Cardiac septum (tissue), 1 donor: ENCODE results near the gene DPF1. TPM values are rescaled to one million over a fixed set of nuclear protein-coding genes. Genes with fewer than 3 reads are reported as not detected.
A peak's percentile ranks its signal among the peaks of the same experiment; 100 is the strongest.
"Not testable (repeated sequence)": the region's sequence is repeated elsewhere in the genome, so short reads cannot be mapped to it uniquely, and the experiment has no call there.

ENCODE experiments used
- DNase-seq: peaks from one replicate; pipeline ENCODE4 v3.0.0-alpha.2; 2020; ENCODE audit warnings: low spot score
- intact Hi-C: fragments of 100-400 bp; cut with DNase I; formaldehyde crosslinking; loops from one replicate; pipeline ENCODE4 v1.14.0; 2022
- long read RNA-seq: library from polyadenylated mRNA; unstranded; transcript quantifications from one replicate; pipeline ENCODE4 v2.0.0, GENCODE V29; 2021
- total RNA-seq: library from RNA; stranded (reverse); fragmentation: NEBNext Ultra II Directional; extraction: Animal tissue kit (Norgen Biotek cat#: 25700); gene quantifications from one replicate; pipeline ENCODE4 v1.2.1, GENCODE V29; 2021
- donor health status: DM: no; HTN: no; CAD: no.

DPF1 gene
- 0.51 TPM for total RNA-seq
- long read RNA-seq, partial matches to known transcripts, result 0 of 1 reads
- long read RNA-seq, other reads (novel, unspliced or antisense), result 0 of 1 reads

GRCh38 chr19:38224014-38224862, at the start of gene DPF1:
Gene DPF1 (minus strand): TSS chr19:38224222. CDS start chr19:38224142, 80 bp downstream.
- DNase-seq, result no peak
- intact Hi-C loops, result no loop called here

GRCh38 chr19:38273499-38273898, 49.5 kb upstream of the DPF1 start:
- intact Hi-C loops, result no loop called here
- no peak for DNase-seq

DNA sequence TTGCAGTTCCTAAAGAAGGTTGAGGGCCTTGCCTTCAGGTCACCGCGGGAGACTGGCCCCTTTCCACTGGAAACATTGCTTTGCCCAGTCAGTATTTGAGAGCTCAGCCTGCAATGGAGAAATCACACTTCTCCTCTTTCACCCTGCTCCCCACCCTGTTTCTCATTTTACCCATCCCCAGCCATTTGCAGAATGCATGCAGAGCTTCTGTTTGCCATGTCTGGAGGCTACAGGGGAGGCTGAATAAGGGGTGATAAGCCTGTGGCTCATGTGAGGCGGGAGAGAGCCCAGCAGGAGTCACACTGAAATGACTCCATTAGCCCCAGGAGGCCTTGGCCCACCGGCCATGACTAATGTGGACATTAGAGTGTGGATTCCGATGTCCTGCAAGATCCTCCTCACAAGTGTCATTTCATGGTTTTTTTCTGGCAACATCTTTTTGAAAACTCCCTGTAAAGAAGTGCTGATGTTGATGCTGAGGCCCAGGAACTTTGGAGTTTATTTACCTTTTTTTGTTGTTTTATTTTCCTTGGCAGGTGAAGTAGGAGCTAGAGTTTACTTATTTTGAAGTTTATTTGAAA, 46.7 kb upstream of the DPF1 start:
- no peak for DNase-seq
- intact Hi-C loops, result no loop called here

DNA sequence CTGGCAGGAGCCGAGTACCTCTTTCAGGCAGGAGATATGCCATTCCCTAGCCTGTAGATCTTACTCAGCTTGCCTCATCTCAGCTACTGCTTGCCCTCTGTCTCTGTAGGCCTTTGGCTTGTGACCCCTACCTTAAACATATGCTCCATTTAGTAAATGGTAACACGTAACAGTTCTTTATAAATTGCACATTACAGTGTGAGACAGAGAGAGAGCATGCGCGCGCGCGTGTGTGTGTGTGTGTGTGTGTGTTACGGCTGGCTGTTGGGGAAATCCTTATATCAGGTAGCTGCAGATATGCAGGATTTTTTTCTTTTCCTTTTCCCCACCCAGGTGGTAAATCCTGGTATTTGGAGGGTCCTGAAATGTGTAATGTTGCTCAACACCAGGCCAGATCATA, 44.5 kb upstream of the DPF1 start:
- intact Hi-C loops, result no loop called here

DNA sequence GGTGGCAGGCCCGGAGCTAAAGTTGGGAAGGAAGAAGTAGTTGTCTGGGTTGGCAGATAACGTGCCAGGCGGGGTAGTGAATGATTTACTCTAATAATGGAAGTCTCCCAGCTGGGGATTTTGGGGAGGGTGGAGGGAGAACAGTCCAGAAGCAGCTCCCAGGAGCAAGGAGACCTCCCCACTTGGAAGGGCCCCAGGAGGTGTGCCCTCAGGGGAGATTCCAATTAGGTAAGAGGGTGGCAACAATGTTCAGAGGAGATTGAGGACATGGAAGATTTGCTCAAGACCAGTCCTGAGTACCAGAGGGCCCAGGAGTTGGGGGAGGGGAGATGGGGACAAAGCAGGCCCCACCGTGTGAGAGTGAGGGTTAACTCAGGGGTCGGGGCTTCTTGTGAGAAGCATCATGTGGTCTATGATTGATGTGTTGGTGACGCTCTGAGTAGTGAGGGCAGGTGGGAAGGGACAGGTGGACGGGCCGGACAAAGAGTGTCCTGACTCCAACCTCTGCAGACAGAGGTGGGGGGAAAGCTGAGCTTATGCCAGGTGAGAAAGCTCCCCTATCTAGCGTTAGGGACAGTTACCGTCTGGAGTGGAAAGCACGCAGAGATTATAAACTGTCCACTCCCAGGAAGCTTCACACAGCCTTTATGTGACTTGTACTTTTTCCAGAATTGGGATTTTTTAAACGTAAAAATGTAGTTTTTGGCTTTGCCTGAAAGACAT, 43.9 kb upstream of the DPF1 start:
- intact Hi-C loops, result no loop called here
- DNase-seq, result no peak

More for the DNA sequence above, 44.5 kb upstream of the DPF1 start:
- DNase-seq, result no peak

GRCh38 chr19:38266981-38267597, 43.1 kb upstream of the DPF1 start:
- DNase-seq, result no peak
- intact Hi-C loops, result no loop called here

- no peak for DNase-seq
- intact Hi-C loops, result no loop called here
Observed at GRCh38 chr19:38265921-38266429, 42.0 kb upstream of the DPF1 start.

DNA sequence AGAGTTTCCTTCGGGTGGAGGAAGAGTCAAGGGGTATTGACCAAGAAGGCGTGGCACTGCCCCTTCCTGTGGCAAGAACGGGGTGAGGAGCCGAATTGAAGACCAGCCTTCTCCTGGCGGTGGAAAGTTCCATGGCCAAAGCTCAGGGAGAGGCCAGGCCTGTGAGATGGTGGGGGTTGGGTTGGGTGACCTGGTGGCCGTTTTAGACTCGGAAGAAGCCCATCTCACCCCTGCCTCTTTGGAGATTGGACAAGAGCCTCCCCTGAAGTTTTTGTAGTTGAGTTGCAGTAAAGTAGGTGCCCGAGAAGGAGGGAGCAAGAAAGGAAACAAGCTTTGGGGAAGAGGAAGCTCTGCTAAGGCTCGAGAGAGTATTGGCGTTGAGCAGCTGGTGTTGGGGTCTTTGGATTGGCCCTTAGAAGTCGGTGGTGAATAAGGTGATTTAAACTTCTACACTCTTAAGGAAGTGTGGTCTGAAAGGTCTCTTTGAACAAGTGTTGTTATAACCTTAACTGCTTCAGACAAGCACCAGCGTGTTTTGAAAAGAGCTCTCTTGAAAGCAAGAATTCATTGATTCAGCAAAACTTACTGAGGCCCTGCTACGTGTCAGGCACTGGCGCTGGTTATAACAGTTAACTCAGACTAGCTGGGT, 41.3 kb upstream of the DPF1 start:
- intact Hi-C loops, result no loop called here
- no peak for DNase-seq

GRCh38 chr19:38264486-38265212, 40.6 kb upstream of the DPF1 start, which contains the start of gene SPINT2:
Gene SPINT2 (plus strand): TSS chr19:38264573. CDS start chr19:38264893, 320 bp downstream.
- intact Hi-C loops, result no loop called here

GRCh38 chr19:38263689-38264485, 39.9 kb upstream of the DPF1 start:
- intact Hi-C loops, result no loop called here
- peak; percentile 81 for DNase-seq

More at GRCh38 chr19:38264486-38265212, 40.6 kb upstream of the DPF1 start, which contains the start of gene SPINT2:
- DNase-seq, result no peak

DNA sequence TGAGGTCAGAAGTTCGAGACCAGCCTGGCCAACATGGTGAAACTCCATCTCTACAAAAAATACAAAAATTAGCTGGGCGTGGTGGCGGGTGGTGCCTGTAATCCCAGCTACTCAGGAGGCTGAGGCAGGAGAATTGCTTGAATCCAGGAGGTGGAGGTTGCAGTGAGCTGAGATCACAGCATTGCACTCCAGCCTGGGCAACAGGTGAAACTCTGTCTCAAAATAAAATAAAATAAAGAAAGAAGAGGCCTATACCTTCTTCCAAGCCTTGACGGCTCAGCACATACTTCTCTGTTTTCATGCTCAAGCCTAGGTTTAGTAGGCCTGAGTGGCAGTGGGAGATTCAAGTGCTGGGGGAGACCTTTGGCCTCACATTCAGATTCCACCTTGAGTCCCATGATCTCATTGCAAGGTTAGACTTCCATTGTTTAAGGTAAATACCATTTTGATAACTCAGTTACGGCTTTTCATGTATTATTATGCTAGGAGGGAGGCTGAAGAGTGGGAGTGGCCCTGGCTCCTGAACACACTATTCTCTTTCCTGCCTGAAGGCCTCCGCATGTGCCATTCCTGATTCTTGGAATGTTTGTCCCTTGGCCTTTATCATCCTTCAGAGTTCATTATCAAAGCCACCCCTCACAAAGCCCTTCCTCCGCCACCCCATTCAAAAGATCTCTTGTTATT, 38.7 kb upstream of the DPF1 start:
- DNase-seq, result no peak
- intact Hi-C loops, result no loop called here

DNA sequence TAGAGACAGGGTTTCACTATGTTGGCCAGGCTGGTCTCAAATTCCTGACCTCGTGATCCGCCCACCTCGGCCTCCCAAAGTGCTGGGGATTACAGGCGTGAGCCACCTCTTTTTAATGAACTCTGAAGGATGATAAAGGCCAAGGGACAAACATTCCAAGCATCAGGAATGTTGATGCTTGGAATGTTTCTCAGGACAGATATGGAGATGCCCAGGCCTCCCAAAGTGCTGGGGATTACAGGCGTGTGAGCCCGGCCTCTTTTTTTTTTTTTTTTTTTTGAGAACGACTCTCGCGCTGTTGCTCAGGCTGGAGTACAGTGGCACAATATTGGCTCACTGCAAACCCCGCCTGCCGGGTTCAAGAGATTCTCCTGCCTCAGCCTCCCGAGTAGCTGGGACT, 37.9 kb upstream of the DPF1 start:
- intact Hi-C loops, DNase-seq: not testable (repeated sequence)

- intact Hi-C loops, result no loop called here
- no peak for DNase-seq
Observed at GRCh38 chr19:38255383-38256014, 31.5 kb upstream of the DPF1 start.

GRCh38 chr19:38253788-38254187, 29.8 kb upstream of the DPF1 start:
- DNase-seq, result no peak
- intact Hi-C loops, result no loop called here

- DNase-seq, result peak; percentile 81
- intact Hi-C loops, result no loop called here
Observed at GRCh38 chr19:38252941-38253691, 29.1 kb upstream of the DPF1 start.

- intact Hi-C loops, result no loop called here
- DNase-seq, result no peak
Observed at GRCh38 chr19:38252385-38252784, 28.4 kb upstream of the DPF1 start.
